SKM-1 (cell line): Measurements from ENCODE around the gene NCOR2.
"Not testable (repeated sequence)": the region's sequence is repeated elsewhere in the genome, so short reads cannot be mapped to it uniquely, and the experiment has no call there.

ENCODE experiments used
- DNase-seq: peaks from one replicate; lab custom pipeline; 2025; ENCODE audit not compliant: unreplicated experiment; lab: John Stamatoyannopoulos, UW

Gene NCOR2

GRCh38 chr12:124601706-124602105 is 34.3 kb upstream of the NCOR2 start:
- DNase-seq: no peak

- DNase-seq: no peak
Measured at GRCh38 chr12:124599074-124599999, 31.9 kb upstream of the NCOR2 start.

DNA sequence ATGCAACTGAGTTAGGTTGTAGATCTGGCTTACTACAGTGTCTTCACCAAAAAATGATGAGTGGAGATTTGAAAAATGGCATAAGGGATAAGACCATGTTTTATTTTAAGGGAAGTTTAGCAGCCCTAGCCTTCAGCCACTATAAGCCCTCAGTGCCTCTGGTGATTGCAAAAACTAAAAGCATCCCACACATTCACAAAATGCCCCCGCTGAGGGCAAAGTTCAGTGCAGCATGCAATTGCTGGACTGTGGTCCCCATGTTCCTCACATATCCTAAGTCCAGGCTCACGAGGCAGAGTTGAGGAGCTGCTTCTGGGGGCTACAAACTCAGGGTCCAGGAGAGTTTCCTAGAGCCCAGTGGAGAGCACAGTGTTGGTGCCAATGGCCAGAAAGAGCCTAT is 29.6 kb upstream of the NCOR2 start:
- no peak for DNase-seq

GRCh38 chr12:124595444-124595843 is 28.0 kb upstream of the NCOR2 start:
- DNase-seq: no peak

DNA sequence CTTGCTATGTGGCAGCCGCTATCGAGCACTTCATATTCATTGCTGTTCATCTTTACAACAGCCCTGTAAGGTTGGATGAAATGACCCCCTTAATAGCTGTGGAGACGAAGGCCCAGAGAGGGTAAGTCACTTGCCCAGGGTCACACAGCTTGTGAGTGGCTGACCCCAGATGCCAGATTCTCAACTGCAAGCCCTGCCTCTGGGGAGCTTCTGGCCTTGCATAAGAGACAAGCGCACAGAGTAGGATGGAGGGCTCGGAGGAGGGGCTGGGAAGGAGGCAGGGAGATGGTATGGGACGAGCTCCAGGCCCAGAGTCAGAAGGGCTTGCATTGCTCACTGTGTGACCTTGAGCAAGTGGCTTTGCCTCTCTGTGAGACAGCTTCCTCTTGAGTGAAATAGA is 27.4 kb upstream of the NCOR2 start:
- DNase-seq: no peak

DNA sequence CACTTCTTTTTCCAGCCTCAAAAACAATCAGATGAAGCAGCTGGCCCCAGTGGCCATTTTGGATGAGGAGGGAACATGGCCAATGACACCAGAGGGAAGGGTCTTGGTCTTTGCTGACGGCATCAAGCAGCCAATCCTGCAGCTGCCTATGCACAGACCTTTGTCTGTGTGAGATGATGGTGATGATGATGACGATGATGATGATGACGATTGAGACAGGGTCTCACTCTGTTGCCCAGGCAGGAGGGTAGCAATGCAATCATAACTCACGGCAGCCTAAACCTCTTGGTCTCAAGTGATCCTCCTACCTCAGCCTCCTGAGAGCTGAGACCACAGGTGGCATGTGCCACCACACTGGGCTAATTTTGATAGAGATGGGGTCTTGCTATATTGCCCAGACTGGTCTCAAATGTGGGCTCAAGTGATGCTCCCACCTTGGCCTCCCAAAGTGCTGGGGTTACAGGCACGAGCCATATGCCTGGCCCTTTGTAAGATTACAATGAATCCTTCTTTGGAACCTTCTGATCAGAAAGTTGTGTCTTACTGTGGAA is 26.5 kb upstream of the NCOR2 start:
- no peak for DNase-seq

GRCh38 chr12:124593176-124593575 is 25.8 kb upstream of the NCOR2 start:
- DNase-seq: no peak

GRCh38 chr12:124592481-124593160 is 25.2 kb upstream of the NCOR2 start:
- DNase-seq: no peak

DNA sequence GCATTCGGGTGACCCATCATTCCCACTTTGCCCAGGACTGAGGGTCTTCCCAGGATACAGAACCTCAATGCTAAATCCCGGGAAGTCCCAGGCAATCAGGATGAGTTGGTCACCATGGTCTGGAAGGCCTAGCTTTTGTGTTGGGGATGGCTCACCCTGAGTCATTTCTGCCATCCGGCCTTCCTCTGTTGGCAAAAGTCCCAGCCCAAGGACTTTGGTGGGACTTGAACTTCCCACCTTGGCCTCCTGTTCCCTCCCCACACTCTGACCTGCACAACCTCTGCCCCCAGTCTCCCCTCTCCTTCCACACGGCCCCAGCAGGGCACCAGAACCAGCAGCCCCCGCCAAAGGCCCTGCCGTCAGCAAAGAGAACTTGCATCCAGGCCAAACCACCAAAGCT is 24.6 kb upstream of the NCOR2 start:
- DNase-seq: no peak

DNA sequence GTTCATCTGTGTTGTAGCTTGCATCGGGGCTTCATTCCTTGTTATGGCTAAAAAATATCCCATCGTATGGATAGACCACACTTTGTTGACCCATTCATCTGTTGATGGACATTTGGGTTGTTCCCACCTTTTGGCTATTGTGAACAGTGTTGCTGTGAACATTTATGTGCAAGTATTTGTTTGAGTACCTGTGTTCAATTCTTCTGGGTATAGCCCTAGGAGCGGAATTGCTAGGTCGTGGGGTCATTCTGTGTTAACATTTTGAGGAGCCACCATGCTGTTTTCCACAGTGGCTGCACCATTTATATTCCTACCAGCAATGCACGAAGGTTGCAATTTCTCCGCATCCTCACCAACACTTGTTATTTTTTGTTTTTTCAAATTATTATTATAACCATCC is 23.0 kb upstream of the NCOR2 start:
- DNase-seq: no peak

DNA sequence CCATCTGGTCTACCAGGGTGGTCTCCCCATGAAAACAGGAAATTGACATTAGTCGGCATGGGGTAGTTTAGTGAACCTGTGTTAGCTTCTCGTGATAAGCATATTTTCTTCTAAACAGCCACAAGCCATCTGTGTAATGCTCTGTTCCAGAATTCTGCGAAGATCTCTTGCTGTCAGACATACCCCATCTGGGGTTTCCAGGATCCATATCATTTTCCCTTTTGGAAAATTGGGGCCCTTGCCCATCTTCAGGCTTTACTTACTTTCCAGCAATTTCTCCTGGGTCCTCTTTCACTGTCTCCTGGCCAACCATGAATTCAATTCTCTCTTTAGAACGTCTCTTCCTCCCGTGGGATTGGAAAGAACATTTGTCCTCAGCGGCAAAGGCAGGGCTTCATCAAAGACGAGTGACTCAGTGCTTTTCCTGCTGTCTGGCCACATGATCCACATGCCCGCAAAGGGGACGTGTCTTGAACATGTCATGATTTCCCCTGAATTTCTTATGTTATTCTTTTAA is 21.4 kb upstream of the NCOR2 start:
- DNase-seq: no peak

- no peak for DNase-seq
Measured at GRCh38 chr12:124588018-124588634, 20.7 kb upstream of the NCOR2 start.

- DNase-seq: no peak
Measured at GRCh38 chr12:124586756-124587155, 19.3 kb upstream of the NCOR2 start.

DNA sequence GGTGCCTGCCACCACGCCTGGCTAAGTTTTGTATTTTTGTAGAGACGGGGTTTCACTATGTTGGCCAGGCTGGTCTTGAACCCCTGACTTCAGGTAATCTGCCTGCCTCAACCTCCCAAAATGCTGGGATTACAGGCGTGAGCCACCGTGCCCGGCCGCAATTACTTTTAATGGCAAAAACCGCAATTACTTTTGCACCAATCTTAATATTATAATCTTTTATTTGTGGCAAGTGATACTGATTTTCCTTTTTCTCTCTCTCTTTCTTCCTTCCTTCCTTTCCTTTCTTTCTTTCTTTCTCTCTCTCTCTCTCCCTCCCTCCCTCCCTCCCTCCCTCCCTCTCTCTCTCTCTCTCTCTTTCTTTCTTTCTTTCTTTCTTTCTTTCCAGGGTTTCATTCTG is 17.1 kb upstream of the NCOR2 start:
- not testable (repeated sequence) for DNase-seq

- DNase-seq: no peak
Measured at GRCh38 chr12:124583854-124584253, 16.4 kb upstream of the NCOR2 start.

DNA sequence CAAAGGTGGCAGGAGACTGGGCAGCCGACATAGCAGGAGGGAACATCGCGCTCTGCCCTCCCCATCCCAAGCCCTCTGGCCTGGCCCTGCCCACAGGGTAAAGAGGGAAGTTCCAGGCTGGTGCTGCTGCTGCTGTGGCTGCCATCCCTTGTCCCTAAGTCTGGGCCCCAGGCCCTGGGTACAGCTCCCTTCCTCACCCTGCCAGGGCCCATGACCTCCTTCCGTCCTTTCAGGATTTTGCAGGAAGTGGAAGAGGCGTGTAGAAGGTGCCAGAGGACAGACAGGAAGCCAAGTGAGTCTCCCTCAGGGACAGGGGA is 14.7 kb upstream of the NCOR2 start:
- DNase-seq: no peak

DNA sequence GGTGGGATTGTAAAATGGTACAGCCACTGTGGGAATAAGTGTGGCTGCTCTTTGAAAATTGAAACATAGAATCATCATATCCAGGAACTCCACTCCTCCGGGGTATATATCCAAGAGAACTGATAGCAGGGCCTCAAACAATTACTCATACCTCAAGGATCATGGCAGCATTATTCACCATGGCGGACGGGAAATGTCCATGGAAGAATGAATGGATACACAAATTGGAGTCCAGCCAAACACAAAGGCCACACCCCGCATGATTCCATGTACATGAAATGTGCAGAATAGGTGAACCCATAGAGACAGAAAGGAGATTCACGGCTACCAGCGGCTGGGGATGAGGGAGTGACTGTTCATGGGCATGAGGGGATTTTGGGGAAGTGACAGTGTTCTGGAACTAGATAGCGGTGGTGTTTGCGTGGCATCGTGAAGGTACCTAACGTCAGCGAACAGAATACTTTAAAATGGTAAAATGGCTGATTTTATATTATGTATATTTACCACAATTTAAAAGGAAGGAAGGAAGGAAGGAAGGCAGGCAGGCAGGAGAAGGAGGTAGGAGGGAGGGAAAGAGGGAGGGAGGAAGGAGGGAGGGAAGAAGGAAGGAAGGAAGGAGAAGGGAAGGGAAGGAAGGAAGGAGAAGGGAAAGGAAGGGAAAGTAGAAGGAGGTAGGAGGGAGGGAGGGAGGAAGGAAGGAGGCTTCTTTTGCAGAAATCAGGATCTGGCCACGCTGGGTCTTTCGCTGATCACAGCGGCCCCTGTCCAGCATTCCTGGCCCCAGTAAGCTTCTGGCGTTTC is 14.1 kb upstream of the NCOR2 start:
- no peak for DNase-seq

DNA sequence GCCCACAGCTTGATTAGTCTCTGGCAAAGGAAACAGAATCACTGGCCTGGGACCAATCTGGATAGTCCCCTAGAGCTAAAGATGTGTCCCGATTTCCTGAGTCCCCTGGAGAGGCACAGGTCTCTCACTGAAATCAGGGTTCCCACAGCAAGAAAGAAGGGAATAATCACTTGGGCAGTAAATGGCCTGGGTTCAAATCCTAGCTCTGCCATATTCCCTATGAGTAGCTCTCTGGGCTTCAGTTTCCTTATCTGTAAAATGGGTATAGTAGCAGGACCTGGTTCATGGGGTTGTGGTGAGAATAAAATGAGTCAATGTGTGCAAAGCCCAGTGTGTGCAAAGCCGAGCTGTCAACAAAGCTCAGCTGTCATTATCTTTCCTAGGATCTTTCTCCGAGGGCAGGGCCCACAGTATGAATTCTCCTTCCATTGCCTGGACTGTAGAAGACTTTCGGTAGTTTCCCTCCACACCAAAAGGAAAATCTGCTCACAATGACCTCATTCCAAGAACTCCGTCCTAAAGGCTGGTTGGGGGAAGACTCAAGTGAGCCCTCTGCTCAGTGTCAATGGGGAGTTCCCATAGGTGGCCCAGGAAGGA is 12.6 kb upstream of the NCOR2 start:
- DNase-seq: no peak

DNA sequence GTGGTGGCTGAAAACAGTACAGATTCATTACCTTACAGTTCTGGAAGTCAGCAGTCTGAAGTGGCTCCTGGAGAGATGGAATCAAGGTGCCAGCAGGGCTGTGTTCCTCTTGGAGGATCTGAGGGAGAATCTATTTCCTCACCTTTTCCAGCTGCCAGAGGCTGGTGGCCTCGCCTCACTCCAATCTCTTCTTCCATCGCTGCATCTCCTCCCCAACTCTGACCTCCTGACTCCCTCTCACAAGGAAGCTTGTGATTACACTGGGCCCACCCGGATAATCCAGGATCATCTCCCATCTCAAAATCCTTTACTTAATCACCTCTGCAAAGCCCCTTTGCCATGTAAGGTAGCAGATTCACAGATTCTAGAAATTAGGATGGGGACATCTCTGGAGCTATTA is 11.4 kb upstream of the NCOR2 start:
- no peak for DNase-seq

GRCh38 chr12:124578445-124578844 is 11.0 kb upstream of the NCOR2 start:
- no peak for DNase-seq
